Astrocyte (in vitro differentiated cells and primary cell): ENCODE data around the gene KRT9.

Source experiments
- EZH2 ChIP-seq: IDR thresholded peaks from 2 replicates; pipeline ENCODE4 v1.6.1; 2012; ENCODE audit warnings: mild to moderate bottlenecking, low read length, inconsistent platforms; ENCODE audit not compliant: insufficient read depth
- TF ChIP-seq, protein P1 (sequence below): IDR thresholded peaks from 2 replicates; pipeline ENCODE4 v1.5.1; 2011; ENCODE audit warnings: low read depth, mild to moderate bottlenecking, inconsistent platforms, low read length, moderate library complexity; ENCODE audit not compliant: insufficient read depth

GRCh38 chr17:41544491-41544892 is 27.4 kb downstream of the KRT9 start:
- TF ChIP-seq, protein P1, sequence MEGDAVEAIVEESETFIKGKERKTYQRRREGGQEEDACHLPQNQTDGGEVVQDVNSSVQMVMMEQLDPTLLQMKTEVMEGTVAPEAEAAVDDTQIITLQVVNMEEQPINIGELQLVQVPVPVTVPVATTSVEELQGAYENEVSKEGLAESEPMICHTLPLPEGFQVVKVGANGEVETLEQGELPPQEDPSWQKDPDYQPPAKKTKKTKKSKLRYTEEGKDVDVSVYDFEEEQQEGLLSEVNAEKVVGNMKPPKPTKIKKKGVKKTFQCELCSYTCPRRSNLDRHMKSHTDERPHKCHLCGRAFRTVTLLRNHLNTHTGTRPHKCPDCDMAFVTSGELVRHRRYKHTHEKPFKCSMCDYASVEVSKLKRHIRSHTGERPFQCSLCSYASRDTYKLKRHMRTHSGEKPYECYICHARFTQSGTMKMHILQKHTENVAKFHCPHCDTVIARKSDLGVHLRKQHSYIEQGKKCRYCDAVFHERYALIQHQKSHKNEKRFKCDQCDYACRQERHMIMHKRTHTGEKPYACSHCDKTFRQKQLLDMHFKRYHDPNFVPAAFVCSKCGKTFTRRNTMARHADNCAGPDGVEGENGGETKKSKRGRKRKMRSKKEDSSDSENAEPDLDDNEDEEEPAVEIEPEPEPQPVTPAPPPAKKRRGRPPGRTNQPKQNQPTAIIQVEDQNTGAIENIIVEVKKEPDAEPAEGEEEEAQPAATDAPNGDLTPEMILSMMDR: no peak
- TF ChIP-seq EZH2: no peak
